Spleen (tissue), 7 donors: Measurements from ENCODE around the gene OR51B4.

Experiments used
- POLR2A ChIP-seq, 3 donors: fragments of 450-650 bp; IDR thresholded peaks; one replicate each; pipeline ENCODE4 v1.5.1; 2017; ENCODE audit warnings: antibody characterized with exemption in 3 of 3, mild to moderate bottlenecking in 1 of 3
- POLR2AphosphoS5 ChIP-seq, 3 donors: sonication (generic); formaldehyde crosslinking; IDR thresholded peaks; one replicate each; pipeline ENCODE4 v1.5.1; 2017; ENCODE audit warnings: antibody characterized with exemption in 3 of 3
- TF ChIP-seq, protein P1 (sequence below), 11 experiments: fragments of 200-600 bp in 7 of 11; fragments of 450-650 bp in 4 of 11; sonication (generic) in 4 of 11; IDR thresholded peaks in 8 of 11; conservative IDR thresholded peaks in 3 of 11; 1 replicate in 7 of 11; 2 replicates in 4 of 11; pipeline versions ENCODE4 v1.4.0 to v1.8.0; 2016 to 2021; ENCODE audit warnings: antibody characterized with exemption in 11 of 11, inconsistent platforms in 4 of 11, mild to moderate bottlenecking in 1 of 11
- donor health status: DM: no; HTN: no; CAD: no; lungs with moderate emphysema.
- donor health status: DM: no; HTN: no; CAD: no.
- donor health status: DM: no; HTN: no; CAD: no.

DNA sequence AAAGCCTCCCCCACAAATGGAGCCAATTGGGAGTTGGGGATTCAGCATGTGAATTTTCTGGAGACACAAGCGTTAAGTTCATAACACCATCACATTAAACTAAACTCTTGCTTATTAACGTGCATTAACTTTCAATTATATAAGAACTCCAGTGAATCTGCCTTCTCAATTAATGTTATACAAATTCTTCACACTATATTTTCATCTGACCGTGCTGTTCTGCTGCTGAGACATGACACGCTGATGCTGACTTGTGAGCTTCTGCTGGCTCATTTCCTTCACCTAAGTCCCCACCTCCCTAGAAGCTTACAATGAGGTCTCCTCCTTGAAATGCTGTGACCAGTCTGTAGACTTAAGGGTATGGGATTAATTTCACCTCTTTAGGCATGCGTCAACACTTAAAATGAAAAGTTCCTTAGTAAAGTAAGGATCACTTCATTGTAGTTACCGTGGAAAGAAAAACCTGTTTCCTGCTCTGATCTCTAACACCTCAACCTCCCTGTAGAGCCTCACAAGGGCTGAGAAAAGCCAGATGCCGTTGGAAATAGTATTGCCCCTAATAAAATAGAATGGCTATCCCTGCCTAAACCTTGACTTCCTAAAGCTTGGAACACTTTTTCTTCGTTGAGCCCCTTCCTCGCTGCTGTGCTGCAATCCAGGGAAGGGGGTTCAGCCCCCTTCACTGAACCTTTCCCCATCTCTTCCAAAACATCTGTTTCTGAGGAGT, 49.4 kb downstream of the OR51B4 start:
- TF ChIP-seq, protein P1, sequence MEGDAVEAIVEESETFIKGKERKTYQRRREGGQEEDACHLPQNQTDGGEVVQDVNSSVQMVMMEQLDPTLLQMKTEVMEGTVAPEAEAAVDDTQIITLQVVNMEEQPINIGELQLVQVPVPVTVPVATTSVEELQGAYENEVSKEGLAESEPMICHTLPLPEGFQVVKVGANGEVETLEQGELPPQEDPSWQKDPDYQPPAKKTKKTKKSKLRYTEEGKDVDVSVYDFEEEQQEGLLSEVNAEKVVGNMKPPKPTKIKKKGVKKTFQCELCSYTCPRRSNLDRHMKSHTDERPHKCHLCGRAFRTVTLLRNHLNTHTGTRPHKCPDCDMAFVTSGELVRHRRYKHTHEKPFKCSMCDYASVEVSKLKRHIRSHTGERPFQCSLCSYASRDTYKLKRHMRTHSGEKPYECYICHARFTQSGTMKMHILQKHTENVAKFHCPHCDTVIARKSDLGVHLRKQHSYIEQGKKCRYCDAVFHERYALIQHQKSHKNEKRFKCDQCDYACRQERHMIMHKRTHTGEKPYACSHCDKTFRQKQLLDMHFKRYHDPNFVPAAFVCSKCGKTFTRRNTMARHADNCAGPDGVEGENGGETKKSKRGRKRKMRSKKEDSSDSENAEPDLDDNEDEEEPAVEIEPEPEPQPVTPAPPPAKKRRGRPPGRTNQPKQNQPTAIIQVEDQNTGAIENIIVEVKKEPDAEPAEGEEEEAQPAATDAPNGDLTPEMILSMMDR (IDR thresholded peaks at IDR 0.05 in 8 of 11, conservative IDR thresholded peaks at IDR 0.05 in 3 of 11) = no peak
- TF ChIP-seq POLR2AphosphoS5 (IDR thresholded peaks at IDR 0.05) (no peak), POLR2A (IDR thresholded peaks at IDR 0.05) (no peak)
